CD4-positive, alpha-beta memory T cell (primary cell): ENCODE measurements around the gene LTA4H. TPM values are rescaled to one million over a fixed set of nuclear protein-coding genes. Genes with fewer than 3 reads are reported as not detected.

Experiments
- CTCF ChIA-PET: fragments of 350-600 bp; sonication (Branson Sonifier 250); formaldehyde crosslinking; loops from one replicate; lab custom pipeline; 2021; ENCODE audit warnings: inconsistent platforms; ENCODE audit not compliant: partially characterized antibody; lab: Charles Lee
- POLR2A ChIA-PET: fragments of 350-600 bp; sonication (Branson Sonifier 250); formaldehyde crosslinking; loops from one replicate; lab custom pipeline; 2021; ENCODE audit not compliant: partially characterized antibody; lab: Charles Lee
- DNase-seq, 5 donors: peaks; one replicate each; pipeline versions ENCODE4 v3.0.0 to v3.0.0-alpha.2; 2020 to 2022; ENCODE audit warnings: mixed read lengths in 1 of 5
- H3K27ac ChIP-seq: one replicate; pipeline ENCODE4 v1.7.0; 2013; ENCODE audit warnings: low read depth, low read length
- H3K27me3 ChIP-seq: 2 replicates; pipeline ENCODE4 v1.7.0; 2013; ENCODE audit warnings: mild to moderate bottlenecking, low read length, moderate library complexity; ENCODE audit not compliant: insufficient read depth
- H3K36me3 ChIP-seq: 2 replicates; pipeline ENCODE4 v1.7.0; 2013; ENCODE audit warnings: mild to moderate bottlenecking, low read length, moderate library complexity; ENCODE audit not compliant: insufficient read depth
- H3K4me1 ChIP-seq: 2 replicates; pipeline ENCODE4 v1.7.0; 2013; ENCODE audit warnings: mild to moderate bottlenecking, low read length, moderate library complexity; ENCODE audit not compliant: insufficient read depth
- H3K4me3 ChIP-seq, 2 donors: one replicate each; pipeline ENCODE4 v1.7.0; 2013; ENCODE audit warnings: low read length in 2 of 2, mild to moderate bottlenecking in 1 of 2
- H3K9me3 ChIP-seq, 2 donors: one replicate each; pipeline ENCODE4 v1.7.0; 2013; ENCODE audit warnings: low read length in 2 of 2, control low read depth in 1 of 2; ENCODE audit not compliant: control insufficient read depth in 1 of 2
- H3K27ac Mint-ChIP-seq, 7 donors: one replicate each; pipeline ENCODE4 v1.8.0; 2020 to 2021; ENCODE audit warnings: mixed read lengths in 7 of 7, mild to moderate bottlenecking in 6 of 7, inconsistent platforms in 3 of 7, moderate library complexity in 3 of 7
- H3K27me3 Mint-ChIP-seq, 2 donors: one replicate each; pipeline ENCODE4 v1.8.0; 2020 to 2021; ENCODE audit warnings: mixed read lengths in 2 of 2
- H3K36me3 Mint-ChIP-seq, 2 donors: one replicate each; pipeline ENCODE4 v1.8.0; 2020 to 2021; ENCODE audit warnings: mixed read lengths in 2 of 2, inconsistent platforms in 1 of 2, mild to moderate bottlenecking in 1 of 2
- H3K4me1 Mint-ChIP-seq, 4 donors: one replicate each; pipeline ENCODE4 v1.8.0; 2020 to 2021; ENCODE audit warnings: mixed read lengths in 4 of 4, mild to moderate bottlenecking in 1 of 4
- H3K4me3 Mint-ChIP-seq, 8 donors: one replicate each; pipeline ENCODE4 v1.8.0; 2020 to 2021; ENCODE audit warnings: mixed read lengths in 8 of 8, mild to moderate bottlenecking in 7 of 8, moderate library complexity in 6 of 8, inconsistent platforms in 3 of 8
- H3K9me3 Mint-ChIP-seq, 8 donors: one replicate each; pipeline ENCODE4 v1.8.0; 2020 to 2021; ENCODE audit warnings: mixed read lengths in 8 of 8, mild to moderate bottlenecking in 5 of 8, inconsistent platforms in 3 of 8, moderate library complexity in 1 of 8
- intact Hi-C: fragments of 100-400 bp; cut with micrococcal nuclease; formaldehyde crosslinking; loops from one replicate; pipeline ENCODE4 v1.15.1; 2023
- polyA plus RNA-seq, 2 donors: library from polyadenylated mRNA; unstranded; fragments of 300-500 nt; fragmentation: Illumina TruSeq; gene quantifications; one replicate each; pipeline ENCODE4 v1.2.3, GENCODE V29; 2021
- total RNA-seq, 2 experiments: library from RNA; stranded (reverse); gene quantifications; one replicate each; pipeline ENCODE4 v1.2.3, GENCODE V29; 2021

LTA4H gene
- total and polyA plus RNA-seq, 4 experiments from 2014 or later, result 57.7 to 77.6 (median 58.7) TPM

- ChIA-PET POLR2A (no interaction called here), CTCF (interaction anchor here (1.1 to 7.2 kb wide), 3 partner anchors 33 to 77 kb away, joined by 3 to 196 read pairs (median 4); no protein-coding TSS in a partner anchor)
- no peak for DNase-seq
- intact Hi-C loops, result no loop called here
- Mint-ChIP-seq H3K9me3 (no peaks in the 10 kb centered on the region), H3K36me3 (peaks cover 2 to 4% of the 10 kb centered on the region in 2 donors), H3K27ac (no peak overlapping the region), H3K4me3 (no peak overlapping the region), H3K27me3 (no peaks in the 10 kb centered on the region), H3K4me1 (peaks cover 3 to 6% (median 4%) of the 10 kb centered on the region in 4 donors)
- H3K4me3 ChIP-seq, result no peak overlapping the region
- H3K9me3 ChIP-seq, result no peaks in the 10 kb centered on the region
- no peaks in the 10 kb centered on the region for H3K27me3 ChIP-seq
- no peaks in the 10 kb centered on the region for H3K4me1 ChIP-seq
- no peak overlapping the region for H3K27ac ChIP-seq
- H3K36me3 ChIP-seq, result no peaks in the 10 kb centered on the region
These were observed 41.5 kb downstream of the LTA4H start for GRCh38 chr12:95993907-95994306.

GRCh38 chr12:95990136-95990535 is 45.3 kb downstream of the LTA4H start:
- Histone ChIP-seq H3K27ac (no peak overlapping the region), H3K4me1 (no peaks in the 10 kb centered on the region), H3K4me3 (no peak overlapping the region), H3K9me3 (no peaks in the 10 kb centered on the region), H3K36me3 (no peaks in the 10 kb centered on the region), H3K27me3 (no peaks in the 10 kb centered on the region)
- H3K4me1 Mint-ChIP-seq, result no peaks in the 10 kb centered on the region
- no peaks in the 10 kb centered on the region for H3K9me3 Mint-ChIP-seq
- POLR2A ChIA-PET, result no interaction called here
- H3K36me3 Mint-ChIP-seq, result peaks cover 0 to 7% of the 10 kb centered on the region in 2 donors
- H3K4me3 Mint-ChIP-seq, result no peak overlapping the region
- intact Hi-C loops, result no loop called here
- no peak for DNase-seq
- H3K27ac Mint-ChIP-seq, result no peak overlapping the region
- CTCF ChIA-PET, result interaction anchor here (1.3 to 3.0 kb wide), 2 partner anchors 9 to 73 kb away, joined by 3 to 27 read pairs; no protein-coding TSS in a partner anchor
- no peaks in the 10 kb centered on the region for H3K27me3 Mint-ChIP-seq

- CTCF ChIA-PET, result interaction anchor here (1.4 to 3.0 kb wide), 2 partner anchors 10 to 71 kb away, joined by 4 to 27 read pairs; no protein-coding TSS in a partner anchor
These were observed 45.8 kb downstream of the LTA4H start for GRCh38 chr12:95989504-95990123.

GRCh38 chr12:95988506-95989275 is 46.7 kb downstream of the LTA4H start:
- no peak overlapping the region for H3K4me3 ChIP-seq
- intact Hi-C loops, result no loop called here
- no peak overlapping the region for H3K27ac Mint-ChIP-seq
- peaks cover 0 to 7% of the 10 kb centered on the region in 2 donors for H3K36me3 Mint-ChIP-seq
- no peaks in the 10 kb centered on the region for H3K9me3 ChIP-seq
- H3K4me3 Mint-ChIP-seq, result no peak overlapping the region
- no peaks in the 10 kb centered on the region for H3K4me1 ChIP-seq
- H3K9me3 Mint-ChIP-seq, result no peaks in the 10 kb centered on the region
- POLR2A ChIA-PET, result no interaction called here
- H3K4me1 Mint-ChIP-seq, result no peaks in the 10 kb centered on the region
- CTCF ChIA-PET, result interaction anchor here (1.4 to 3.0 kb wide), 2 partner anchors 11 to 70 kb away, joined by 4 to 27 read pairs; no protein-coding TSS in a partner anchor
- no peaks in the 10 kb centered on the region for H3K27me3 ChIP-seq
- no peaks in the 10 kb centered on the region for H3K36me3 ChIP-seq
- no peak overlapping the region for H3K27ac ChIP-seq
- H3K27me3 Mint-ChIP-seq, result no peaks in the 10 kb centered on the region
- DNase-seq, result no peak

More at GRCh38 chr12:95989504-95990123, 45.8 kb downstream of the LTA4H start:
- Histone ChIP-seq H3K36me3 (no peaks in the 10 kb centered on the region), H3K27ac (no peak overlapping the region), H3K9me3 (no peaks in the 10 kb centered on the region), H3K4me1 (no peaks in the 10 kb centered on the region), H3K27me3 (no peaks in the 10 kb centered on the region), H3K4me3 (no peak overlapping the region)
- H3K9me3 Mint-ChIP-seq, result no peaks in the 10 kb centered on the region
- no peak for DNase-seq
- H3K36me3 Mint-ChIP-seq, result peaks cover 0 to 7% of the 10 kb centered on the region in 2 donors
- no peak overlapping the region for H3K4me3 Mint-ChIP-seq
- intact Hi-C loops, result no loop called here
- no peaks in the 10 kb centered on the region for H3K27me3 Mint-ChIP-seq
- no peak overlapping the region for H3K27ac Mint-ChIP-seq
- H3K4me1 Mint-ChIP-seq, result no peaks in the 10 kb centered on the region
- POLR2A ChIA-PET, result no interaction called here

- Histone ChIP-seq H3K4me3 (no peak overlapping the region), H3K27ac (no peak overlapping the region), H3K4me1 (no peaks in the 10 kb centered on the region), H3K27me3 (no peaks in the 10 kb centered on the region), H3K9me3 (no peaks in the 10 kb centered on the region), H3K36me3 (no peaks in the 10 kb centered on the region)
- intact Hi-C loops, result no loop called here
- ChIA-PET POLR2A (no interaction called here), CTCF (interaction anchor here (1.0 kb wide), 1 partner anchor 11 kb away, joined by 3 read pairs; no protein-coding TSS in a partner anchor)
- peaks cover 0 to 7% of the 10 kb centered on the region in 2 donors for H3K36me3 Mint-ChIP-seq
- H3K4me3 Mint-ChIP-seq, result no peak overlapping the region
- H3K4me1 Mint-ChIP-seq, result no peaks in the 10 kb centered on the region
- no peaks in the 10 kb centered on the region for H3K27me3 Mint-ChIP-seq
- H3K9me3 Mint-ChIP-seq, result no peaks in the 10 kb centered on the region
- H3K27ac Mint-ChIP-seq, result no peak overlapping the region
- DNase-seq, result no peak
These were observed 48.5 kb downstream of the LTA4H start for GRCh38 chr12:95986635-95987570.

- peaks cover 0 to 7% of the 10 kb centered on the region in 2 donors for H3K36me3 Mint-ChIP-seq
- DNase-seq, result no peak
- H3K9me3 Mint-ChIP-seq, result no peaks in the 10 kb centered on the region
- POLR2A ChIA-PET, result no interaction called here
- H3K27ac Mint-ChIP-seq, result no peak overlapping the region
- Histone ChIP-seq H3K4me3 (no peak overlapping the region), H3K9me3 (no peaks in the 10 kb centered on the region), H3K36me3 (no peaks in the 10 kb centered on the region), H3K27me3 (no peaks in the 10 kb centered on the region), H3K27ac (no peak overlapping the region), H3K4me1 (no peaks in the 10 kb centered on the region)
- H3K4me1 Mint-ChIP-seq, result no peaks in the 10 kb centered on the region
- intact Hi-C loops, result no loop called here
- CTCF ChIA-PET, result no interaction called here
- H3K4me3 Mint-ChIP-seq, result no peak overlapping the region
- H3K27me3 Mint-ChIP-seq, result no peaks in the 10 kb centered on the region
These were observed 50.7 kb downstream of the LTA4H start for GRCh38 chr12:95984682-95985081.
